ENCODE measurements around the gene B4GALNT1.
"Not testable (repeated sequence)": the region's sequence is repeated elsewhere in the genome, so short reads cannot be mapped to it uniquely, and the experiment has no call there.

Gene B4GALNT1

DNA sequence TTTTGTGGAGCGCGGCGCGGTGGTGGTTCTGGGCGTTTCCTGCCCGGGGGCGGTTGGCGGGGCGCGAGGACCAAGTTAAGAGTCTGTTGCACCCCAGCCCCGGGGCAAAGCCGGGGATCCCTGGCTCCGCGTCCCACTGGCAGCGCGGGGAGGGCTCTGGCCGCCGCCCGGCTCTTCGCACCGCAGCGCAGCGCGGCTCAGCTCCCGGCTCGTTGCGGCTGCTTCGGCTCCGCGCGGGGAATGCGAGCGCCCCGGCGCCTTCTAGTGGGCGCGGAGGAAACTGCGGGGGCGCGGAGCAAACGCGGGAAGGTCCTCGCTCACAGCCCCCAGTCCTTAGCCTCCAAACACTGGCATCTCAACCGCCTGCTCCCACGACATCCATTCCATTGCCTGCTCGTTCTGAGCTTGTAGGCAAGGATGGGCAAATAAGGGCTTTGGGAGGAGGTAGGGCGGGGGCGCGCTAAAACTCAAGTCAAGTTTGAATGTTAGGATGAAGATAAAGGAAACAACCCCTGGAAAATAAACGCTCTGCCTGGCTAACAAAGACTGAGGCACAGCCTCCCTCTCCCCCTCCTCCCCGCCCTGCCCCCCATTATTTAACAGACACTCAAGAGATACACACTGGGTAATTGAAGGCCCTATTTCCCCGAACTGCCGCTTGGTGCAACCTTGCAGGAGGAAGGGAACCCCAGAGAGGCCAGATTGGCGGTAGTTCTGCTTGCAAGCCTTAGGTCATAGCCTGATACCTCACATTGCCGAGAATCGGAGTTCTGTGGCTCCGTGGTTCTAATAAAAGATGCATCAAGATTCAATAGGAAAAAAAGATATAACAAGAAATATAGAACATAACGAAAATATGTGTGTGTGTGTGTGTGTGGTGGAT lies at the start of gene B4GALNT1:
Gene B4GALNT1 (minus strand): TSS at position 244 of the 883 bp plus-strand sequence. CDS start 1,069 bp downstream, outside the sequence.
- peak; percentile 74 for DNase-seq

DNA sequence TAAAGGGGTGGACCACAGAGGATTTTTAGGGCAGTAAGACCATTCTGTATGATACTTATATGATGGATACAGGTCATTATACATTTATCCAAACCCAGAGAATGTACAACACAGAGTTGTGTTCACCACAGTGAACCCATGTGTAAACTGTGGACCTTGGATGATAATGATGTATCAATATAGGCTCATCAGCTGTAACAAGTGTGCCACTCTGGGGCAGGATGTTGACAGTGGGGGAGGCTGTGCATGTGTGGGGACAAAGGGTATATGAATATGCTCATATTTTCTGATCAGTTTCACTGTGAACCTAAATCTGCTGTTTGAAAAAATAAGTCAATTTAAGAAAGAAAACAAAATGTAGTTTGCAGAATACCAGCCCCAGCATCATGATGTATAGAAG lies 46.7 kb upstream of the B4GALNT1 start:
- DNase-seq = no peak

DNA sequence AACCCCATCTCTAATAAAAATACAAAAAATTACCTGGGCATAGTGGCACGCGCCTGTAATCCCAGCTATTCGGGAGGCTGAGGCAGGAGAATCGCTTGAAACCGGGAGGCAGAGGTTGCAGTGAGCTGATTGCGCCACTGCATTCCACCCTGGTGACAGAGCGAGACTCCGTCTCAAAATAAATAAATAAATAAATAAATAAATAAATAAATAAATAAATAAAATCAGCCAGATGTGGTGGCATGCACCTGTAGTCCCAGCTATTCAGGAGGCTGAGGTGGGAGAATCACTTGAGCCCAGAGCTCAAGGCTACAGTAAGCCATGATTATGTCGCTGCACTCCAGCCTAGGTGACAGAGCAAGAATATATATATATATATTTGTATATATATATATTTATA lies 44.9 kb upstream of the B4GALNT1 start:
- DNase-seq = not testable (repeated sequence)

DNA sequence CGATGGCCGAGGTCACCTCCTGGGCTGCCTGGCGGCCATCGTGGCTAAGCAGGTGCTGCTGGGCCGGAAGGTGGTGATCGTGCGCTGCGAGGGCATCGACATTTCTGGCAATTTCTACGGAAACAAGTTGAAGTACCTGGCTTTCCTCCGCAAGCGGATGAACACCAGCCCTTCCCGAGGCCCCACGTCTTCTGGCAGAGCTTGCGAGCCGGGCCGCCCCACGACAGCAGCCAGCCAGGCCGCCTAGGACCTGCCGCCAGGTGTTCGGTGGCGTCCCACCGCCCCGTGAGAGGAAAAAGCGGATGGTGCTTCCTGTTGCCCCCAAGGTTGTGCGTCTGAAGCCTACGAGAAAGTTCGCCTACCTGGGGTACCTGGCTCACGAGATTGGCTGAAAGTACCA lies 41.7 kb upstream of the B4GALNT1 start:
- DNase-seq = no peak

DNA sequence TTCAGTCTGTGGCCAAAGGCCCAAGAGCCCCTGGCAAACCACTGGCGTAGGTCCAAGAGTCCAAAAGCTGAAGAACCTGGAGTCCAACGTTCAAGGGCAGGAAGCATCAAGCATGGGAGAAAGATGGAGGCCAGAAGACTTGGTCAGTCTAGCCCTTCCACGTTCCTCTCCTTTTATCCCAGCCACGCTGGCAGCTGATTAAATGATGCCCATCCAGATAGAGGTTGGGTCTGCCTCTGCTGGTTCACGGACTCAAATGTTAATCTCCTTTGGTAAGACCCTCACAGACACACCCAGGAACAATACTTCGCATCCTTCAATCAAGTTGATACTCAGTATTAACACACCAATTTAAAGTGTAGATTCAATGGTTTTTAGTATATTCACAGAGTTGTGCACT lies 39.8 kb upstream of the B4GALNT1 start:
- DNase-seq = no peak

DNA sequence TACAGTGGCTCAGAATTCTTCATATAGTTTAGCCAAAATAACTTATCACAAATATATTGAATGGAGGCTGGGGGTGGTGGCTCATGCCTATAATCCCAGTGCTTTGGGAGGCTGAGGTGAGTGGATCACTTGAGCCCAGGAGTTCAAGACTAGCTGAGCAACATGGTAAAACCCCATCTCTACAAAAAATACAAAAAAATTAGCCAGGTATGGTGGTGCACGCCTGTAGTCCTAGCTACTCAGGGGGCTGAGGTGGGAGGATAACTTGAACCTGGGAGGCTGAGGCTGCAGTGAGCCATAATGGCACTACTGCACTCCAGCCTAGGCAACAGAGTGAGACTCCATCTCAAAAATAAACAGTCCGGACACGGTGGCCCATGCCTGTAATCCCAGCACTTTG lies 38.8 kb upstream of the B4GALNT1 start:
- not testable (repeated sequence) for DNase-seq

DNA sequence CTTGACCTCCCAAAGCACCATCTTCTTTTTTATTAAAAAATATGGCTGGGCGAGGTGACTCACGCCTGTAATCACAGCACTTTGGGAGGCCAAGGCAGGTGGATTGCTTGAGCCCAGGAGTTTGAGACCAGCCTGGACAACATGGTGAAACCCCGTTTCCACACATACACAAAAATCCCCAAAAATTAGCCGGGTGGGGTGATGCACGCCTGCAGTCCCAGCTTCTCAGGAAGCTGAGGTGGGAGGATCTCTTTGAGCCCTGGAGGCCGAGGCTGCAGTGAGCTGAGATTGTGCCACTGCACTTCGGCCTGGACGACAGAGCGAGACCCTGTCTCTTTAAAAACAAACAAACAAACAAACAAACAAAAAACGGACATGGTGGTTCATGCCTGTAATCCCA lies 36.7 kb upstream of the B4GALNT1 start:
- DNase-seq = not testable (repeated sequence)

DNA sequence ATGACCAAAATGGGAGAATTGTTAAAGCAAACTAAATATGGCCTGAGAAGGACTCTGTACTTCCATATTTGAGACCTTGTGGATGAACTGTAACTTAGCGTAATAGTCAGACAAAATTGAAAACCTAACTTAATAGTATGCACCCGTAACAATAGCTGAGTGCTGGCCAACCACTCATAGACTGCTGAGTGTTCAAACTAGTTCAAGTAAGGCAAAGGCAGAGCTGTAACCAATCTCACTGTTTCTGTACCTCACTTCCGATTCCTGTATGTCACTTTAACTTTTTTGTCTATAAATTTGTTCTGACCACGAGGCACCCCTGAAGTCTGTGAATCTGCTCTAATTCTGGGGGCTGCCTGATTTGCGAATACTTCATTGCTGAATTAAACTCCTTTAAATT lies 33.9 kb upstream of the B4GALNT1 start:
- DNase-seq = no peak

DNA sequence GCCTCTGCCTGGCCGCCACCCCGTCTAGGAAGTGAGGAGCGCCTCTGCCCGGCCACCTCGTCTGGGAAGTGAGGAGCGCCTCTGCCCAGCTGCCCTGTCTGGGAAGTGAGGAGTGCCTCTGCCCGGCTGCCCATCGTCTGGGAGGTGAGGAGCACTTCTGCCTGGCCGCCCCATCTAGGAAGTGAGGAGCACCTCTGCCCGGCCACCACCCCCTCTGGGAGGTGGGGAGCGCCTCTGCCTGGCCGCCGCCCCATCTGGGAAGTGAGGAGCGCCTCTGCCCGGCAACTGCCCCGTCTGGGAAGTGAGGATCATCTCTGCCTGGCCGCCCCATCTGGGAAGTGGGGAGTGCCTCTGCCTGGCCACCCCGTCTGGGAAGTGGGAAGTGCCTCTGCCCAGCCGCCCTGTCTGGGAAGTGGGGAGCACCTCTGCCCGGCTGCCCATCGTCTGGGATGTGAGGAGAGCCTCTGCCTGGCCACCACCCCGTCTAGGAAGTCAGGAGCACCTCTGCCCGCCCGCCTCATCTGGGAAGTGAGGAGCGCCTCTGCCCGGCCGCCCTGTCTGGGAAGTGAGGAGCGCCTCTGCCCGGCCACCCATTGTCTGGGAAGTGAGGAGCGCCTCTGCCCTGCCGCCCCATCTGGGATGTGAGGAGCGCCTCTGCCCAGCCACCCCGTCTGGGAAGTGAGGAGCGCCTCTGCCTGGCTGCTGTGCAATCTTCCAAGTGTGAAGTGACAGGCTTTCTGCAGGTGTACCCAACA lies 32.2 kb upstream of the B4GALNT1 start:
- not testable (repeated sequence) for DNase-seq

DNA sequence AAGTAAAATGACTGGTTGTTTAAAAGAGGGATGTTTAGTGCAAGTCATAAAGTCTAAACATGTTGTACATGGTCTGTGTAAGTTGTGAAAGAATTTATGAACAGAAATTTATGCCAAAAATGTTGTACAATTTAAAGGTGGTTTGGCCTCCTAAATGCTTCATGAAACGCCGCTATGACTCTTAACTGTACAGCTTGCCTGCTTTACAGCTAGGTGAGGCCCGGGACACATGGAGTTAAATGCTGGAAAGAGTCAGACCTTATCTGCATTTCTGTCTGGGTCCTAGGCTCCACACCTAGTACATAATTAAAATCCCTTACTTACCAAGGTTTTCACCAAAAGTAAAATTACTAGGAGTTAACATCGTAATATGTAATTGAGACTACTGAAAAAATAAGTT lies 28.4 kb upstream of the B4GALNT1 start:
- DNase-seq = no peak

DNA sequence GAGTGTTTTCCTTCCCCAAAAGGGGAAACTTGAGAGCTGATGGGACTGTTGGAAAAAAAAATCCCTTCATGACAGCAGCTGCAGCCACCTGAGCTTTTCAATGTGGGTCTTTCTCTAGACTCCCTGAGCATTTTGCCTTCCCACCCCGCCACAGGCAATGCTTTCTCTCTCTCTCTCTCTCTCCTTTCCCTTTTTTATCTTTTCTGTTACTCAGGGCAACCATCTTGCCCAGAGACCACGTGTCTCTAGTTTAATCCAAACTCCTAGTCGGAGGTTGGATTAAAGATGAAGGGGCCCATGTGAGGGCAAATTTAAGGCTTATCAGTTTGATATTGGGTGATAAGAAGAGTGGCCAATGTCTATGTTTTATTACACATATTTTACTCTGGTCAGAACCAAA lies 25.9 kb upstream of the B4GALNT1 start:
- DNase-seq = no peak

DNA sequence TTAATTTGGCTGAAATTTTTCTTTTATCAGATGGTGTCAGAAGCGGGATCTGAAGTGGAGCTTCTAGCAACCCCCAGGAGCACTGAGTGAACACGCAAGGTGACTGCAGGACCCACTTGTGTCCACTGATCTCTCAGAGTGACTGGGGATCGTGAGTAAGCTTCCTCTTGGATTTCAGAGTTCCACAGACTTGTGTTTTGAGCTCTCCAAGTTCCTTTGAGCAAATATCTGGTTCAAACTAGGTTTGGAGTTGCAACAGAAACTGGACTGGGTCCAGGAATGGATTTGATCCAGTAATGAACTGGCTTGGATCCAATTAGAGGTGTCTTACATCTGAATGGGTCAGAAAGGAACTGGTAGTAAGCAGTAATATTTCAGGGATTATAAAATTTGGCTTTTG lies 24.7 kb upstream of the B4GALNT1 start:
- DNase-seq = no peak

DNA sequence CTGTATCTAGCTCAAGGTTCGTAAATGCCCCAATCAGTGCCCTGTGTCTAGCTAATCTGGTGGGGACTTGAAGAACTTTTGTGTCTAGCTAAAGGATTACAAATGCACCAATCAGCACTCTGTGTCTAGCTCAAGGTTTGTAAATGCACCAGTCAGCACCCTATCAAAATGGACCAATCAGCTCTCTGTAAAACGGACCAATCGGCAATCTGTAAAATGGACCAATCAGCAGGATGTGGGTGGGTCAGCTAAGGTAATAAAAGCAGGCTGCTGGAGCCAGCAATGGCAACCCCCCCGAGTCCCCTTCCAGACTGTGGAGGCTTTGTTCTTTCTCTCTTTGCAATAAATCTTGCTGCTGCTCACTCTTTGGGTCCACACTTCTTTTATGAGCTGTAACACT lies 23.4 kb upstream of the B4GALNT1 start:
- not testable (repeated sequence) for DNase-seq

DNA sequence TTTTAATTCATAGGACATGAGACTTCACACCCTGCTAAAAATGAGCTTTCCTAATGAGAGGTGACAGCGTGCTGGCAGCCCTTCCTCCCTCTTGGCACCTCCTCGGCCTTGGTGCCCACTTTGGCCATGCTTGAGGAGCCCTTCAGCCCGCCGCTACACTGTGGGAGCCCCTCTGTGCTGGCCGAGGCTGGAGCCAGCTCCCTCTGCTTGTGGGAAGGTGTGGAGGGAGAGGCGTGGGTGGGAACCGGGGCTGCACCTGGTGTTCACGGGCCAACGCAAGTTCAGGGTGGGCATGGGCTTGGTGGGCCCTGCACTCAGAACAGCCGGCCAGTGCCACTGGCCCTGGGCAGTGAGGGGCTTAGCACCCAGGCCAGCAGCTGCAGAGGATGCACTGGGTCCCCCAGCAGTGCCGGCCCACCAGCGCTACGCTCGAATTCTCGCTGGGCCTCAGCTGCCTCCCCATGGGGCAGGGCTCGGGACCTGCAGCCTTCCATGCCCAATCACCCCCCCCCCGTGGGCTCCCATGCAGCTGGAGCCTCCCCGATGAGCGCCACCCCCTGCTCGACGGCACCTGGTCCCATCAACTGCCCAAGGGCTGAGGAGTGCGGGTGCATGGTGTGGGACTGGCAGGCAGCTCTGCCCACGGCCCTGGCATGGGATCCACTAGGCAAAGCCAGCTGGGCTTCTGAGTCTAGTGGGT lies 22.7 kb upstream of the B4GALNT1 start:
- DNase-seq = no peak

DNA sequence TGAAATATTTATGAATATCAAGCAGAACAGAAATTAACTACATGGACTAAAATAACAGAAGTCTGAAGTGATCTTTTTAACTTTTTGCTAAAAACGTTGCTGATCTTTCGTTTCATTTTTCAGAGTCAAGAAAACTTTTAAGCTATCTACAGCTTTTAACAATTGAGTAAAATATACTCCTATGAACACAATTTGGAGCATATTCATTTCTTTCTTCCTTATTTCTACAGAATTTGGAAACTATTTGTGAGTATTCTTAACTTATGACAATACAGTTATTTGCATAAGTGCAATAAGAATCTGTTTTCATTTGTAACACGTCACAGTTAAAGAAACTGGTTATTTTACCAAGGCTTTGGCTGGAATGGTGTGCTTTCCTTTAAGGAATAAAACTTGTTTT lies 21.0 kb upstream of the B4GALNT1 start:
- no peak for DNase-seq

DNA sequence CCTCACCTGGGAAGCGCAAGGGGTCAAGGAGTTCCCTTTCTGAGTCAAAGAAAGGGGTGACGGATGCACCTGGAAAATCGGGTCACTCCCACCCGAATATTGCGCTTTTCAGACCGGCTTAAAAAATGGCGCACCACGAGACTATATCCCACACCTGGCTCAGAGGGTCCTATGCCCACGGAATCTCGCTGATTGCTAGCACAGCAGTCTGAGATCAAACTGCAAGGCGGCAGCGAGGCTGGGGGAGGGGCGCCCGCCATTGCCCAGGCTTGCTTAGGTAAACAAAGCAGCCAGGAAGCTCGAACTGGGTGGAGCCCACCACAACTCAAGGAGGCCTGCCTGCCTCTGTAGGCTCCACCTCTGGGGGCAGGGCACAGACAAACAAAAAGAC lies 13.7 kb upstream of the B4GALNT1 start:
- DNase-seq = not testable (repeated sequence)

DNA sequence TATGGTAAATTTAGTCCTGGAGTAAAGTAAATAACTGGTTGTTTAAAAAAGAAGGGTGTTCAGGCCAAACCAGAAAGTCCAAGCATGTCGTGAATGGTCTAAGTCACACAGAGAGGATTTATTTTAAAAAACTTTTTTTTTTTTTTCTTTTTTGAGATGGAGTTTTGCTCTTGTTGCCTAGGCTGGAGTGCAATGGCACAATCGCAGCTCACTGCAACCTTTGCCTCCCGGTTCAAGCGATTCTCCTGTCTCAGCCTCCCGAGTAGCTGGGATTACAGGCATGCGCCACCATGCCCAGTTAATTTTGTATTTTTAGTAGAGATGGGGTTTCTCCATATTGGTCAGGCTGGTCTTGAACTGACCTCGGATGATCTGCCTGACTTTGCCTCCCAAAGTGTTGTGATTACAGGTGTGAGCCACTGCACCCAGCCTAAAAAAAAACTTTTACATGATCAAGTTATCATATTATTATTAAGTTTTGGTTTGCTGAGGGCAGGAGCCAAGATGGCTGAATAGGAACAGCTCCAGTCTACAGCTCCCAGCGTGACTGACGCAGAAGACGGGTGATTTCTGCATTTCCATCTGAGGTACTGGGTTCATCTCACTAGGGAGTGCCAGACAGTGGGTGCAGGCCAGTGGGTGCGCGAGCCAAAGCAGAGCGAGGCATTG lies 13.1 kb upstream of the B4GALNT1 start:
- DNase-seq = not testable (repeated sequence)

DNA sequence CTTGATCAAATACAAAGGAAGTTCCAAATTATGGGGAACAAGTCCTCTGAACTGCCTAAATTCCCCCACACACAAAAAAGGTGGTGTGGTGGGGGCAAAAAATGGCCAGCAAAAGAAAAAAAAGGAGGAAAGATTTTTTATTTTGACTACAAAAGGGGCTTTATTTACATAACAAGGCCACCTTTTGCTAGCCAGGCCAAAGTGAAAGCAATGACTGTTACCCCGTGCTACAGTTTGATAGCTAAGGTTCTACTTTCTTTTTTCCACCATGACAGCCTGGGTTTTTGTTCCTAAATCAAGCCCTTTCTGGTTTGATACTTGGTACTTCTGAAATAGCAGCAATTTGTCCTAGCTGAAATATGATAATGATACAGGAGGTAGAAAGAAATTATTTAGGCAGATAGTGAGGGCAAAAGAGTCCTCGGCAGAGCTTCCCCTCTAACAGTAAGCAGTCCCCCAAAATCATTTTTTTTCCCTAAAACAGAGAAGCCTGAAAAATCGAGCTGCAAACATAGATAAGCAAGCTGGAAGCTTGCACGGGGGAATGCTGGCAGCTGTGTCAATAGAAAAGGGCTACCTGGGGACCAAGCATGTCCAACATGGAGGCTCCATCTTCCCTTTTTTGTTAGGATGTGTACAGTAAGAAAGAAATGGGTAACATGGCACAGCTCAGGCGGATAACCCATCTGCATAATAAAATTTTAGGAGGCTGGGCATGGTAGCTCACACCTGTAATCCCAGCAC lies 8.9 kb upstream of the B4GALNT1 start:
- DNase-seq = no peak

DNA sequence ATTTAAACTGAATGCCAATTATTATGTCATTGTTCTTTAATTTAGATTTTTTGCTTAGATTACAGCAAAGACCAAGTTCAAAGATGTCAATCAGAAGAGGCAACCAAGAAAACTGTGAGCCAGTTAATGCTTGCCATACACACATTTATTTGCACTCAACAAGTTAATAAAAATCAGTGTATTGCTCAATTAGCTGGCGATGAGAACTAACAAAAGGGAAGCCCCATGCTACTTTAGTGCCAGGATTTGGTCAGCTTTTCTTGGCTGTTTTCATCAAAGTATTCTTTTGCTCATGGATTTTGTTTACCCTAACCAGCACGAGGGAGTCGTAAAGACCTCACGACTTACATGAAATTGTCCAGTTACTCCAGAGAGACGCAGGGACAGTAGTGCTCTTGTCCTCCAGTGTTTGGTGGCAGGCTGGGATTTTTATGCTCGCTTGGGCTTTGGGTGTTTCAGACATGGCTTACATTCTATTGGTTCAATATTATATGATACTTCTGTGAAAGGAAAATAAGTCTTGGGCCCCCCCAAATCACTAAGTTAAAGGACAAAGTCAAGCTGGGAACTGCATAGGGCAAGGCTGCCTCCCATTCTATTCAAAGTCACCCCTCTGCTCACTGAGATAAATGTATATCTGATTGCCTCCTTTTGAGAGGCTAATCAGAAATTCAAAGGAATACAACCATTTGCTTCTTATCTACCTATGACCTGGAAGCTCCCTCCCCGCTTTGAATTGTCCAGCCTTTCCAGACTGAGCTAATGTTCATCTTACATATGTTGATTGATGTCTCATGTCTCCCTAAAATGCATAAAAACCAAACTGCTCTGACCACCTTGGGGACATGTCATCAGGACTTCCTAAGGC lies 7.4 kb upstream of the B4GALNT1 start:
- DNase-seq = no peak

DNA sequence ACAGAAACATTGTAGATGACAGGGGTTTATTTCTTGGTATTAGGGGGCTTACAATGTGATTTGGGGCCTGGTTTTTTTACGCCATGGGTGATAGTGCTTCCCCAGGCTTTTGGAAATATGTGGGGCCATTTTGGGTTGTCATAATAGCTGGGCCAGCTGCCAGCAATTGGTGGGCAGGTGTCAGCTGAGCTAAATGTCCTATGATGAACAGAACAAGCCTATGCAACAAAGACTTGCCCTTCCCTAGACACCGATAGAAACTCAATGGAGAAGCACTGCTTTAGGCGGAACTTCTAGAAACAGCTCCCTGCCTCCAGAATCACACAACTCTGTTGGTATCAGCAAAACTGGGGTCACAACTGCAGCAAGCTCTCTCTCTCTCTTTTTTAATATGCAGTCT lies 5.1 kb upstream of the B4GALNT1 start:
- DNase-seq = no peak

DNA sequence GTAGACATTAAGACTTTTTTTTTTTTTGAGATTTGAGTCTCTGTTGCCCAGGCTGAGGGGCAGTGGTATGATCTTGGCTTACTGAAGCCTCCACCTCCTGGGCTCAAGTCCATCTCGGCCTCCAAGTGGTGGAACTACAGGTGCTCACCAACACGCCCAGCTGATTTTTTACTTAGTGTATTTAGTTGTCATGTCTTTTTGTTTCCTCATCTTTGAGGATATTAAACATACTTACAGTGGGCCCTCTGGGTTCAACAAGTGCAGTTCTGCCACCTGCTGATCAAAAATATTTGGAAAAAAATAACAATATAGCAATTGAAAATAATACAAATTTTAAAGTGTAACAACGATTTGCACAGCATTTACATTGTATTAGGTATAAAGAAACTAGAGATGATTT lies 4.4 kb upstream of the B4GALNT1 start:
- no peak for DNase-seq

All from COR-L47 (cell line).